HG02798 (cell line): ENCODE measurements around the gene ANKRD33B.
"Not testable (repeated sequence)": the region's sequence is repeated elsewhere in the genome, so short reads cannot be mapped to it uniquely, and the experiment has no call there.

ENCODE experiments used
- ATAC-seq: cut with Tn5 transposase; IDR thresholded peaks from one replicate; pipeline ENCODE4 v1.9.1; 2021; ENCODE audit warnings: mild to moderate bottlenecking; ENCODE audit not compliant: unreplicated experiment, poor library complexity

ANKRD33B gene

GRCh38 chr5:10563945-10564837 lies at the start of gene ANKRD33B:
Gene ANKRD33B, plus strand, starts transcription at chr5:10564070. Its CDS starts 398 bp downstream, at chr5:10564468.
- peak; percentile 61 for ATAC-seq

GRCh38 chr5:10514572-10514971 lies 49.3 kb upstream of the ANKRD33B start:
- ATAC-seq, result not testable (repeated sequence)

GRCh38 chr5:10515492-10515891 lies 48.4 kb upstream of the ANKRD33B start:
- no peak for ATAC-seq

GRCh38 chr5:10518347-10518746 lies 45.5 kb upstream of the ANKRD33B start:
- ATAC-seq, result no peak

- ATAC-seq, result peak; percentile 71
Observed at GRCh38 chr5:10519729-10520128, 44.1 kb upstream of the ANKRD33B start.

- no peak for ATAC-seq
Observed at GRCh38 chr5:10520706-10521105, 43.2 kb upstream of the ANKRD33B start.

GRCh38 chr5:10521466-10522223 lies 42.2 kb upstream of the ANKRD33B start:
- no peak for ATAC-seq

GRCh38 chr5:10522224-10522611 lies 41.7 kb upstream of the ANKRD33B start:
- no peak for ATAC-seq

- ATAC-seq, result no peak
Observed at GRCh38 chr5:10524376-10525123, 39.3 kb upstream of the ANKRD33B start.

- peak; percentile 73 for ATAC-seq
Observed at GRCh38 chr5:10525124-10525495, 38.8 kb upstream of the ANKRD33B start.

- ATAC-seq, result no peak
Observed at GRCh38 chr5:10527281-10527950, 36.5 kb upstream of the ANKRD33B start.

- no peak for ATAC-seq
Observed at GRCh38 chr5:10528056-10528816, 35.6 kb upstream of the ANKRD33B start.

GRCh38 chr5:10528827-10529226 lies 35.0 kb upstream of the ANKRD33B start:
- no peak for ATAC-seq

GRCh38 chr5:10530601-10531320 lies 33.1 kb upstream of the ANKRD33B start:
- no peak for ATAC-seq

- ATAC-seq, result no peak
Observed at GRCh38 chr5:10532421-10532820, 31.4 kb upstream of the ANKRD33B start.

- ATAC-seq, result no peak
Observed at GRCh38 chr5:10533226-10533625, 30.6 kb upstream of the ANKRD33B start.

GRCh38 chr5:10534561-10535530 lies 29.0 kb upstream of the ANKRD33B start:
- ATAC-seq, result no peak

GRCh38 chr5:10536511-10536910 lies 27.4 kb upstream of the ANKRD33B start:
- ATAC-seq, result no peak
